GM12874 (cell line): ENCODE measurements around the gene SSRP1.

Experiments used
- CTCF ChIP-seq: IDR thresholded peaks from 2 replicates; pipeline ENCODE4 v1.5.1; 2011; ENCODE audit warnings: low read depth, mild to moderate bottlenecking, control low read depth, low read length, moderate library complexity; ENCODE audit not compliant: insufficient read depth

SSRP1 gene

GRCh38 chr11:57323855-57324153 is 11.9 kb downstream of the SSRP1 start:
- no peak for TF ChIP-seq CTCF

GRCh38 chr11:57323167-57323854 is 12.4 kb downstream of the SSRP1 start:
- TF ChIP-seq CTCF = no peak

GRCh38 chr11:57322256-57323166 is 13.2 kb downstream of the SSRP1 start:
- TF ChIP-seq CTCF = no peak

- TF ChIP-seq CTCF = no peak
These were observed 14.1 kb downstream of the SSRP1 start for GRCh38 chr11:57321388-57322255.

- TF ChIP-seq CTCF = no peak
These were observed 14.8 kb downstream of the SSRP1 start for GRCh38 chr11:57320719-57321387.

- TF ChIP-seq CTCF = no peak
These were observed 15.5 kb downstream of the SSRP1 start for GRCh38 chr11:57320067-57320718.
